Measurements from ENCODE around the gene PTPRD.

DNA sequence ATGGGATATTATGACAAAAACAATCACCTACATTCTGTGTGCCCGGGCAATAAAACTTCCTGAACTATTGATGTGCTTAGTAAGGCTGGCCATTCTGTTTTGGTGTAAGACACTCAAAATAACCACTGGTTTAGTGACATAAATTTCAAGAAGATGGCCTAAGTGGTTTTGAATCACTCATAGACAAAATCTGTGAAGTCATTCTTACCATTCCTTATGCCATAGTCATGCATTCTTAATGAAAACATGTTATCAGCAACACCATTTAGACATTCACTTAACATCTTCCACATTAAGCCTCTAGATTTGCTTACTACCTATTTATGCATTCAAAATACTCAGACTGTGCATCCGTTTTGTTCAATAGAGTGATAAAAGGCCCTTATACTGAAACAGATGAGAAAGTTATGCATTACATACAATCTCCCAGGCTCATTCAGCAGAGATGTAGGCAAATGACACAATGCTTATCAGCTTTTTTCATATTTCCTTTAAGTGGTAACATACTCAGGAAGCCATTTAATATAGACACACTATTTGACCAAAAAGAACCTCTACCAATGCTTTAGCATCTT is 1964.4 kb downstream of the PTPRD start:
- TF ChIP-seq POLR2AphosphoS5 (IDR thresholded peaks at IDR 0.05; ENCODE audit: low read depth, low read length): no peak
- TF ChIP-seq FOXP2 (optimal IDR thresholded peaks at IDR 0.05; ENCODE audit: borderline replicate concordance, extremely low read depth, extremely low read length, insufficient read depth): no peak
- no peak for TF ChIP-seq TAF1 (IDR thresholded peaks at IDR 0.05; ENCODE audit: borderline replicate concordance, insufficient read depth, low read length)

All from PFSK-1 (cell line).